ENCODE data around the gene MRPL3. TPM values are rescaled to one million over a fixed set of nuclear protein-coding genes. Genes with fewer than 3 reads are reported as not detected.

Gene MRPL3
- total RNA-seq, 2 experiments from 2014 or later: 168 TPM

DNA sequence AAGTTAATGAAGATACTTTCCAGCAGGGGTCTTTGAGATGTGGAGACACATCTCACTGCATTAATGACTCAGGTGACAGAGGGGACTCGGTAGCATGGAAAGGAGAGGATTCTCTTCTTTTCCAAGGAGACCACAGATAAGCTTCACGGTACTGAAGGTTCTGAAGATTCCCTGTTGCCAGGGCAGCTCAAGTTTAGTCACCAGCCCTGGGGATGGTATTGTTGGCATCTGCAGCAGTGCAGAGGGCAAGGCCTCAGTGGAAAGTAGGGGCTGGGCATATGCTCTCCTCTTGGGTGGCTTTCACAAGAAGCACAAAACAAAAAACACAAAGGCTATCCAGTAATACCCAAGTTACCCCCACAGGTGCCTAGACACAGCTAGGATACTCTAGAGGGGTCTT lies 38.0 kb upstream of the MRPL3 start:
- Mint-ChIP-seq H3K4me3 (no peak overlapping the region), H3K36me3 (ENCODE audit: low read depth) (no peaks in the 10 kb centered on the region), H3K27me3 (peaks cover 13% of the 10 kb centered on the region), H3K4me1 (ENCODE audit: low read depth) (no peaks in the 10 kb centered on the region), H3K9me3 (no peaks in the 10 kb centered on the region), H3K27ac (no peak overlapping the region)
- ATAC-seq (no peak), DNase-seq (no peak)
- TF ChIP-seq, protein P1, sequence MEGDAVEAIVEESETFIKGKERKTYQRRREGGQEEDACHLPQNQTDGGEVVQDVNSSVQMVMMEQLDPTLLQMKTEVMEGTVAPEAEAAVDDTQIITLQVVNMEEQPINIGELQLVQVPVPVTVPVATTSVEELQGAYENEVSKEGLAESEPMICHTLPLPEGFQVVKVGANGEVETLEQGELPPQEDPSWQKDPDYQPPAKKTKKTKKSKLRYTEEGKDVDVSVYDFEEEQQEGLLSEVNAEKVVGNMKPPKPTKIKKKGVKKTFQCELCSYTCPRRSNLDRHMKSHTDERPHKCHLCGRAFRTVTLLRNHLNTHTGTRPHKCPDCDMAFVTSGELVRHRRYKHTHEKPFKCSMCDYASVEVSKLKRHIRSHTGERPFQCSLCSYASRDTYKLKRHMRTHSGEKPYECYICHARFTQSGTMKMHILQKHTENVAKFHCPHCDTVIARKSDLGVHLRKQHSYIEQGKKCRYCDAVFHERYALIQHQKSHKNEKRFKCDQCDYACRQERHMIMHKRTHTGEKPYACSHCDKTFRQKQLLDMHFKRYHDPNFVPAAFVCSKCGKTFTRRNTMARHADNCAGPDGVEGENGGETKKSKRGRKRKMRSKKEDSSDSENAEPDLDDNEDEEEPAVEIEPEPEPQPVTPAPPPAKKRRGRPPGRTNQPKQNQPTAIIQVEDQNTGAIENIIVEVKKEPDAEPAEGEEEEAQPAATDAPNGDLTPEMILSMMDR (IDR thresholded peaks at IDR 0.05): no peak
- POLR2A ChIA-PET: no interaction called here
- intact Hi-C loops (cut with micrococcal nuclease): no loop called here
- CTCF ChIA-PET: no interaction called here

DNA sequence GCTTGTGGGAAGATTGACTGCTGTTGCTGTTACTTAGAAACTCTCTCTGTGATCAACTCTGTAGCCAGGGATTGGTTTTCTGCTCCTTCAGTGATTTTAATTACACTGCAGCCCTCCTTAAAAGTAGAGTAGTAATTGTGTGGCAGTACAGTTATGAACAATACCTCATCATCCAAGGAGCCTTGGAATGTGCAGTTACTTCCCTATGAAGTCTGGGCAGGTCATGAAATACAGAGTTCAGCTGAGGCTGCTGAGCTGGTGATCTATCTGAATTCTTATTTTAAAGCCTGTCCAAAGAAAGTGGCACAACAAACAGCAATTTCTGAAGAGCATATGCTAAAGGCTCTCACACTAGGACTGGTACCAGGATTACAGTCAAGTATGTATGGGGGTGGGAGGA lies 37.4 kb upstream of the MRPL3 start:
- Mint-ChIP-seq H3K27ac (no peak overlapping the region), H3K36me3 (ENCODE audit: low read depth) (no peaks in the 10 kb centered on the region), H3K9me3 (no peaks in the 10 kb centered on the region), H3K27me3 (peaks cover 14% of the 10 kb centered on the region), H3K4me3 (no peak overlapping the region), H3K4me1 (ENCODE audit: low read depth) (no peaks in the 10 kb centered on the region)
- CTCF ChIA-PET: no interaction called here
- DNase-seq (no peak), ATAC-seq (no peak)
- TF ChIP-seq, protein P1 (IDR thresholded peaks at IDR 0.05): no peak
- POLR2A ChIA-PET: no interaction called here
- intact Hi-C loops (cut with micrococcal nuclease): no loop called here

DNA sequence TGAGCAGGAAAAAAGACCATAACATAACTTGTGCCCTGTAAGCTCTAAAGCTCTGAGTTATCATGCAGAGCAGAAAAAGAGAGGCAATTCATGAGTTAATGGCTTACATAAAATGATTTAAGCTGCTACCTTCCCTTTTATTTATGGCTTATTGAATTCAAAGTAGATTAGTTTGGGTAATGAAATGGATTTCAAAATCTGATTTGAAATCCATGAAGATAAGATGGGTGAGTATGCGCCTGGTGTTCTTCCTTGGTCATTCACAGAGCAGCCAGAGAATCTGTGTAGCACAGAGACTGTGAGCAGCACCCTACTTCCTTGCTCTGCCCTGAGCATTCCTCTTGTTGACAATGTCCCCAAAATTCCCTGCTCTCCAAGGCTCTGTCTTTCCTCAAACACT lies 36.2 kb upstream of the MRPL3 start:
- ChIA-PET POLR2A (no interaction called here), CTCF (no interaction called here)
- no peak overlapping the region for H3K27ac Mint-ChIP-seq
- TF ChIP-seq, protein P1 (IDR thresholded peaks at IDR 0.05): no peak
- H3K27me3 Mint-ChIP-seq: peaks cover 12% of the 10 kb centered on the region
- DNase-seq (no peak), ATAC-seq (no peak)
- H3K4me1 Mint-ChIP-seq (ENCODE audit: low read depth): no peaks in the 10 kb centered on the region
- no peak overlapping the region for H3K4me3 Mint-ChIP-seq
- intact Hi-C loops (cut with micrococcal nuclease): no loop called here
- no peaks in the 10 kb centered on the region for H3K9me3 Mint-ChIP-seq
- H3K36me3 Mint-ChIP-seq (ENCODE audit: low read depth): no peaks in the 10 kb centered on the region

DNA sequence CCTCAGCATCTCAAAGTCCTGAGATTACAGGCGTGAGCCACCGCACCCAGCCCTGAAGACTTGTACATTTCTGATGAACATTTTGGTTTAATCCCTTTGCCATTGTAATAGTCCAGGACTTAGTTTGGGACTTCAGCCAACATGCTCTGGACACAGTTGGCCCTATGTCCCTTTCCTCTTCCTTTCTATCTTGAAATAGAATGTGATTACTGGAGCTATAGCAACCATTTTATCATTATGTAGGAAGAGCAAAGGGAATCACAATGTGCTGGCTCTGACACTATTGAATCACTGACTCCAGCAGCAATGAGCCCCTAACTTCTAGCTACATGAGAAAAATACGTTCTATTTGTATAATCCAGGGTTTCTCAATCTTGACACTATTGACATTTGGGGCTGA lies 34.8 kb upstream of the MRPL3 start:
- CTCF ChIA-PET: no interaction called here
- POLR2A ChIA-PET: no interaction called here
- peaks cover 15% of the 10 kb centered on the region for H3K27me3 Mint-ChIP-seq

DNA sequence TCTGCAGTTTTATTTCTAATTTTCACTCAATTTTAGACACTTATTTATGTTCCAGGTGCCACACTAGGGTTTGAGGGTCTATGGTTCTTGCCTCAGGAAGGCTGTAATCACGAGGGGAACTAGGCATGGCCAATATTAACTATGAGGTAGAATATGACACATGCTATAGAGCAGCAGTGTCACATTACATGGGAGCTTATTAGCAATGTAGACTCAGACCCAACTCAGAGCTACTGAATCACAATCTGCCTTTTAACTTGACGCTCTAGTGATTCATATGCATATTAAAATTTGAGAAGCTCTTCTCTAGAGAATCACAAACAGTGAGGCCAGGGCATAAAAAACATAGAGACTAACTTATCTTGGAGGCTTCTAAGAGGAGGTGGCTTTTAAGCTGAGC lies 32.8 kb upstream of the MRPL3 start:
- intact Hi-C loops (cut with micrococcal nuclease): no loop called here
- no peak overlapping the region for H3K4me3 Mint-ChIP-seq
- H3K27ac Mint-ChIP-seq: no peak overlapping the region
- H3K36me3 Mint-ChIP-seq (ENCODE audit: low read depth): no peaks in the 10 kb centered on the region
- no peaks in the 10 kb centered on the region for H3K9me3 Mint-ChIP-seq
- CTCF ChIA-PET: interaction anchor here (0.6 kb wide), 1 partner anchor 9 kb away, joined by 3 read pairs; no protein-coding TSS in a partner anchor
- ATAC-seq (no peak), DNase-seq (no peak)
- TF ChIP-seq, protein P1 (IDR thresholded peaks at IDR 0.05): no peak
- H3K4me1 Mint-ChIP-seq (ENCODE audit: low read depth): no peaks in the 10 kb centered on the region
- H3K27me3 Mint-ChIP-seq: peaks cover 18% of the 10 kb centered on the region
- POLR2A ChIA-PET: interaction anchor here (0.6 kb wide), 1 partner anchor 68 kb away, joined by 3 read pairs; no protein-coding TSS in a partner anchor

More for the DNA sequence above, 34.8 kb upstream of the MRPL3 start:
- DNase-seq (no peak), ATAC-seq (no peak)
- TF ChIP-seq, protein P1 (IDR thresholded peaks at IDR 0.05): no peak
- H3K36me3 Mint-ChIP-seq (ENCODE audit: low read depth): no peaks in the 10 kb centered on the region
- H3K4me3 Mint-ChIP-seq: no peak overlapping the region
- H3K9me3 Mint-ChIP-seq: no peaks in the 10 kb centered on the region
- no peak overlapping the region for H3K27ac Mint-ChIP-seq
- intact Hi-C loops (cut with micrococcal nuclease): no loop called here
- no peaks in the 10 kb centered on the region for H3K4me1 Mint-ChIP-seq (ENCODE audit: low read depth)
